ENCODE results near the gene LPP. TPM values are rescaled to one million over a fixed set of nuclear protein-coding genes. Genes with fewer than 3 reads are reported as not detected.

Gene LPP
- total RNA-seq, 1 donor from 2014 or later: 23.1 TPM

DNA sequence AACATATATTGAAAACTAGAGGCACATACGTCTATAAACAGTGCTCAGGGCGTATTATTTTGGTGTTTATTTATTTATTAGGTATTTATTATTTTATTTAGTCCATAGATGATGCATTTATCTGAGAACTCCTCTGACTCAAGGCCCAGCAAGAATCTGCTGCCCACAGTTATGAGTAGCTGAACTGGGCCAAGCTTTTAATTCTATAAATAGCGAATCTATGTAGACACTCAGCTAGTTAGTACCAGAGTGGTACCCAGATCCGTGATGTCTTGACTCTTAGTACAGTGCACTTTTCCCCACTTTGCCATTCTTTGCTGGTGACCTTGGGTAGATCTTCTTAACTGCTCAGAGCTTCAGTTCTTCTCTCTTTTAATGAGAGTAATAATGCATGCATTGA is 647.4 kb downstream of the LPP start:
- H3K4me1 Mint-ChIP-seq (ENCODE audit: low read depth, unreplicated experiment): no peaks in the 10 kb centered on the region
- TF ChIP-seq, protein P1, sequence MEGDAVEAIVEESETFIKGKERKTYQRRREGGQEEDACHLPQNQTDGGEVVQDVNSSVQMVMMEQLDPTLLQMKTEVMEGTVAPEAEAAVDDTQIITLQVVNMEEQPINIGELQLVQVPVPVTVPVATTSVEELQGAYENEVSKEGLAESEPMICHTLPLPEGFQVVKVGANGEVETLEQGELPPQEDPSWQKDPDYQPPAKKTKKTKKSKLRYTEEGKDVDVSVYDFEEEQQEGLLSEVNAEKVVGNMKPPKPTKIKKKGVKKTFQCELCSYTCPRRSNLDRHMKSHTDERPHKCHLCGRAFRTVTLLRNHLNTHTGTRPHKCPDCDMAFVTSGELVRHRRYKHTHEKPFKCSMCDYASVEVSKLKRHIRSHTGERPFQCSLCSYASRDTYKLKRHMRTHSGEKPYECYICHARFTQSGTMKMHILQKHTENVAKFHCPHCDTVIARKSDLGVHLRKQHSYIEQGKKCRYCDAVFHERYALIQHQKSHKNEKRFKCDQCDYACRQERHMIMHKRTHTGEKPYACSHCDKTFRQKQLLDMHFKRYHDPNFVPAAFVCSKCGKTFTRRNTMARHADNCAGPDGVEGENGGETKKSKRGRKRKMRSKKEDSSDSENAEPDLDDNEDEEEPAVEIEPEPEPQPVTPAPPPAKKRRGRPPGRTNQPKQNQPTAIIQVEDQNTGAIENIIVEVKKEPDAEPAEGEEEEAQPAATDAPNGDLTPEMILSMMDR (IDR thresholded peaks at IDR 0.05; ENCODE audit: partially characterized antibody, unreplicated experiment): no peak

DNA sequence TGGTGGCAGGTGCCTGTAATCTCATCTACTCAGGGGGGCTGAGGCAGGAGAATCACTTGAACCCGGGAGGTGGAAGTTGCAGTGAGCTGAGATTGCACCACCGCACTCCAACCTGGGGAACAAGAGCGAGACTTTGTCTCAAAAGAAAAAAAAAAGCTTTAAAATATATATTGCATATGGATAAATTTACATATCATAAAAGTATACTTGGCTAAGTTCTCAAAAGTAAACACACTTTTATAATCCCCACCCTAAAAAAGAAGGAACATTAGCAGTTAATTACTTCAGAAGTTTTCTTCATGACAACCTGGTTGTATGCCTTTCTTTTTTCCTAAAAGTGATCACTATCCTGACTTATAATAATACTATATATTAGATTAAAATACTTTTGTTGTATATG is 648.7 kb downstream of the LPP start:
- Mint-ChIP-seq H3K4me3 (ENCODE audit: unreplicated experiment) (no peak overlapping the region), H3K27ac (ENCODE audit: unreplicated experiment) (no peak overlapping the region), H3K9me3 (ENCODE audit: unreplicated experiment) (peaks cover 1% of the 10 kb centered on the region), H3K36me3 (ENCODE audit: unreplicated experiment) (peaks cover 10% of the 10 kb centered on the region), H3K27me3 (ENCODE audit: unreplicated experiment) (no peaks in the 10 kb centered on the region), H3K4me1 (ENCODE audit: low read depth, unreplicated experiment) (no peaks in the 10 kb centered on the region)
- TF ChIP-seq, protein P1 (IDR thresholded peaks at IDR 0.05; ENCODE audit: partially characterized antibody, unreplicated experiment): no peak
- DNase-seq: no peak

More for the DNA sequence above, 647.4 kb downstream of the LPP start:
- H3K27me3 Mint-ChIP-seq (ENCODE audit: unreplicated experiment): no peaks in the 10 kb centered on the region
- H3K36me3 Mint-ChIP-seq (ENCODE audit: unreplicated experiment): no peaks in the 10 kb centered on the region
- H3K9me3 Mint-ChIP-seq (ENCODE audit: unreplicated experiment): peaks cover 4% of the 10 kb centered on the region
- no peak for DNase-seq
- no peak overlapping the region for H3K27ac Mint-ChIP-seq (ENCODE audit: unreplicated experiment)
- H3K4me3 Mint-ChIP-seq (ENCODE audit: unreplicated experiment): no peak overlapping the region

DNA sequence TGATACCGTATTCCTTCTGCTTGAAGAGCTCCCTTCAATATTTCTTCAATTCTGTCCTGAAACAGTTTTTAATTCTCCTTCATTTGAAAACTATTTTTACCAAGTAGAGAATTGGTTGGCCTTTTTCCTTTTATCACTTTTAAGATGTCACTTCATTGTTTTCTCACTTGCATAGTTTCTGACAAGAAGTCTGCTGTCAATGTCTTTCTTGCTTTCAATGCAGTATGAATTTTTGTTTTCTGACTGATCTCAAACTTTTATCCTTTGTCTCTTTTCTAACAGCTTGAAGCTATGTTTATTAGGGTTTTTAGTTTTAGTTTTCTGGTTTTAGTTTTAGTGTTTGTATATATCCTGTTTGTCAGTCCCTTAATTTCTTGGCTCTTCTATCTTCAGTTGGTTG is 653.0 kb downstream of the LPP start:
- Mint-ChIP-seq H3K27me3 (ENCODE audit: unreplicated experiment) (no peaks in the 10 kb centered on the region), H3K4me1 (ENCODE audit: low read depth, unreplicated experiment) (no peaks in the 10 kb centered on the region), H3K27ac (ENCODE audit: unreplicated experiment) (no peak overlapping the region), H3K9me3 (ENCODE audit: unreplicated experiment) (peaks cover 1% of the 10 kb centered on the region), H3K4me3 (ENCODE audit: unreplicated experiment) (no peak overlapping the region), H3K36me3 (ENCODE audit: unreplicated experiment) (peaks cover 10% of the 10 kb centered on the region)
- TF ChIP-seq, protein P1 (IDR thresholded peaks at IDR 0.05; ENCODE audit: partially characterized antibody, unreplicated experiment): no peak
- DNase-seq: no peak

DNA sequence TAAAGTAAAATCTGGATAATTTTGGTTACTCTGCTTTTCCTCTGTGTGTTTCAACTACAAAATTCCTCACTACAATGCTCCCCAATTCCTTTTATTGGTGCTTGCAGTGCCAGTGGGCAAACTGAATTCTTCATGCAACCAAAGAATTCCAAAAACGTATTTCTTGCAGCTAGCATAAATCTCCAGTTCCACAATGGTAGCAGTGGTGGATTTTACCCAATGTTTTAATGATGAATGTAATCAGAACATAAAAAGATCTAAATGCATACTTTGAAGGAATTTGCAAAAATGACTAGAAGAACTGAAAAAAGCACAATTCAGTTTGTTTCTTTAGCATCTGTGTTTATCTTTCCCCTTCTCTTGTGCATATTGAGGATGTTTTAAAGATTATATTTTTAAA is 658.2 kb downstream of the LPP start:
- TF ChIP-seq, protein P1 (IDR thresholded peaks at IDR 0.05; ENCODE audit: partially characterized antibody, unreplicated experiment): no peak
- Mint-ChIP-seq H3K4me1 (ENCODE audit: low read depth, unreplicated experiment) (no peaks in the 10 kb centered on the region), H3K27me3 (ENCODE audit: unreplicated experiment) (no peaks in the 10 kb centered on the region), H3K36me3 (ENCODE audit: unreplicated experiment) (peaks cover 5% of the 10 kb centered on the region), H3K27ac (ENCODE audit: unreplicated experiment) (no peak overlapping the region), H3K9me3 (ENCODE audit: unreplicated experiment) (peaks cover 1% of the 10 kb centered on the region), H3K4me3 (ENCODE audit: unreplicated experiment) (no peak overlapping the region)
- DNase-seq: no peak

DNA sequence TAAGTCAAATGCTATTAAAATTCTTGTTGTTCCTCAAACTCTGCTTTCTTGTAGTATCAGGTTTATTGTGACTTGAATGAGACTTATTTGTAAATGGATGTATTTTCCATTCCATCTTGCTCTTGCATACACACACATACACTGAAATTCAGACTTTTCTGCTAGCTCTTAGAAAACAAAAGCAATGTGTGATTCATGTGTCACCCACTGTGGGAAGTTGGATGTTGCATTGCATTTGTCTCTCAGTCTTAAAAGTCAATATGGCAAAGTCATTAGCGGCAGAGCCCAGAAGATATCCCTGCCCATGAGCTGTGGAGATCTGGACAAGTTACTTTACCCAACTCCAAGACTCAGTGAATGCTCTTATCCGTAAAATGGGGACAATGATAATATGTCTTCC is 660.6 kb downstream of the LPP start:
- Mint-ChIP-seq H3K36me3 (ENCODE audit: unreplicated experiment) (no peaks in the 10 kb centered on the region), H3K27ac (ENCODE audit: unreplicated experiment) (no peak overlapping the region), H3K4me3 (ENCODE audit: unreplicated experiment) (no peak overlapping the region), H3K9me3 (ENCODE audit: unreplicated experiment) (no peaks in the 10 kb centered on the region), H3K27me3 (ENCODE audit: unreplicated experiment) (peaks cover 1% of the 10 kb centered on the region), H3K4me1 (ENCODE audit: low read depth, unreplicated experiment) (no peaks in the 10 kb centered on the region)
- TF ChIP-seq, protein P1 (IDR thresholded peaks at IDR 0.05; ENCODE audit: partially characterized antibody, unreplicated experiment): no peak
- no peak for DNase-seq

Data from glutamatergic neuron (in vitro differentiated cells).